ENCODE data around the gene ADAP1. TPM values are rescaled to one million over a fixed set of nuclear protein-coding genes. Genes with fewer than 3 reads are reported as not detected.

ADAP1 gene
- total and polyA plus RNA-seq, 2 of the 13 experiments (the other 11 are each of a cell fraction or from before 2014, with no cell fraction given), result 10.5 to 24.6 TPM

- TF ChIP-seq HOXA5 (CRISPR knock-in tag; IDR thresholded peaks at IDR 0.05) (no peak), ZSCAN25 (CRISPR knock-in tag; IDR thresholded peaks at IDR 0.05) (no peak), EP300 (IDR thresholded peaks at IDR 0.05; ENCODE audit: low read depth in 2 of 2, low read length in 2 of 2) (no peak), EP300 (CRISPR knock-in tag; IDR thresholded peaks at IDR 0.05; ENCODE audit: borderline replicate concordance) (no peak), ZNF660 (CRISPR knock-in tag; IDR thresholded peaks at IDR 0.05; ENCODE audit: borderline replicate concordance, low read depth) (no peak), ZSCAN21 (CRISPR knock-in tag; IDR thresholded peaks at IDR 0.05; ENCODE audit: borderline replicate concordance) (peak; percentile 64; the same call in 1 of the 2 replicates), JUN (CRISPR knock-in tag; IDR thresholded peaks at IDR 0.05) (no peak), ZNF317 (CRISPR knock-in tag; IDR thresholded peaks at IDR 0.05) (no peak), U2AF1 (optimal IDR thresholded peaks at IDR 0.05; ENCODE audit: low read depth, low read length) (no peak), ZBTB33 (CRISPR knock-in tag; IDR thresholded peaks at IDR 0.05) (no peak), ZNF562 (CRISPR knock-in tag; IDR thresholded peaks at IDR 0.05; ENCODE audit: borderline replicate concordance) (no peak), NR3C1 (CRISPR knock-in tag; IDR thresholded peaks at IDR 0.05) (no peak), ZNF468 (CRISPR knock-in tag; IDR thresholded peaks at IDR 0.05) (no peak), KDM3A (CRISPR knock-in tag; IDR thresholded peaks at IDR 0.05; ENCODE audit: low read depth) (no peak), ZNF282 (IDR thresholded peaks at IDR 0.05; ENCODE audit: partially characterized antibody) (no peak), ZNF747 (CRISPR knock-in tag; IDR thresholded peaks at IDR 0.05; ENCODE audit: borderline replicate concordance) (no peak), RXRA (CRISPR knock-in tag; IDR thresholded peaks at IDR 0.05) (0 out of 2 replicates have a peak, but pooled peaks have one; percentile 29), PHF8 (CRISPR knock-in tag; IDR thresholded peaks at IDR 0.05) (no peak; the same call in 1 of the 2 replicates), IRF1 (CRISPR knock-in tag; IDR thresholded peaks at IDR 0.05; ENCODE audit: low read depth) (no peak), ZFP36L1 (CRISPR knock-in tag; IDR thresholded peaks at IDR 0.05) (no peak), ZBTB43 (CRISPR knock-in tag; conservative IDR thresholded peaks at IDR 0.05) (no peak), REL (CRISPR knock-in tag; conservative IDR thresholded peaks at IDR 0.05) (no peak), ARID5B (CRISPR knock-in tag; IDR thresholded peaks at IDR 0.05) (no peak), ZNF746 (CRISPR knock-in tag; IDR thresholded peaks at IDR 0.05) (no peak)
Observed at GRCh38 chr7:983616-984071, 29.2 kb upstream of the ADAP1 start (continued).
